G401.6 (cell line): Measurements from ENCODE around the gene KEAP1.

Experiments used
- FAIRE-seq: peaks from 2 replicates; lab custom pipeline; 2012; peaks lifted over from hg19 to GRCh38; lab: Jason Lieb, UNC

KEAP1 gene

DNA sequence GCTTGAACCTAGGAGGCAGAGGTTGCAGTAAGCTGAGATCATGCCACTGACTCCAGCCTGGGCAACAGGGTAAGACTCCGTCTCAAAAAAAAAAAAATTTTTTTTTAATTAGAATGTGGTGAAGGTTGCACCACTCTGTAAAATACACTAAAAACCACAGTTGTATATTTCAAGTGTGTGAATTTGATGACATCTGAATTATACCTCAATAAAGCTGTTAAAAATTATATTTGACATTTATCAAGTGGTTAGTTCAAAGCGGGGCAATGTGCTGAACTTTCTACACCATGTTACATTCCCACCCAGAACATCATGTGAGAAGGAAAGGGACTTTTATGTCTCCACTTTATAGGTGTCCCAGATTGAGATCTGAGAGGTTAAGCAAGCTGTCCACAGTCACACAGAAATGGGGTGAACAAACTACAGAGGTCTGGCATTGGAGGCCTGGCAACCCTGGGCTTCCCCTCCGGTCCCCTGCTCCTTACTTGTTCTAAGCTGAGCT, 20.0 kb upstream of the KEAP1 start:
- FAIRE-seq = no peak

DNA sequence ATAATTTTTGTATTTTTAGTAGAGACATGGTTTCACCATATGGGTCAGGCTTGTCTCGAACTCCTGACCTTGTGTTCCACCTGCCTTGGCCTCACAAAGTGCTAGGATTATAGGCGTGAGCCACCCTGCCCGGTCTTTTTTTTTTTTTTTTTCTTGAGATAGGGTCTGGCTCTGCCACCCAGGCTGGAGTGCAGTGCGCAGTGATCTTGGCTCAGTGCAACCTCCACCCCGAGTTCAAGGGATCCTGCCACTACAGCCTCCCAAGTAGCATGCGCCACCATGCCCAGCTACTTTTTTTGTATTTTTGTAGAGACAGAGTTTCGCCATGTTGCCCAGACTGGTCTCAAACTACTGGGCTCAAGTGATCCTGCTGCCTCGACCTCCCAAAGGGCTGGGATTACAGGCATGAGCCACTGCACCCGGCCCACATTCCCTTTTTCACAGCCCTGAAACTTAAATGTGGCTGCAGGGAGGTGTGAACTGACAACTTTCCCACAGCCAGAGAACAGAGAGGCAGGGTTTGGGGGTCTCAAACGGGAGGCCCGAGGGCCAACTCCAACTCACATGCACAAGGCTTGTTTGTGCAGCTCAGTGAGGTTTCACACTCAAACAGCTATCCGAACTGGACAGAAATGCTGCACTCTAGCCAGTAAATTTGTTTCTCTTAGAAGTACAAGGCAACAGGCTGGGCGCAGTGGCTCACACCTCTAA, 18.5 kb upstream of the KEAP1 start:
- no peak for FAIRE-seq

GRCh38 chr19:10520652-10521318, 17.6 kb upstream of the KEAP1 start:
- no peak for FAIRE-seq

DNA sequence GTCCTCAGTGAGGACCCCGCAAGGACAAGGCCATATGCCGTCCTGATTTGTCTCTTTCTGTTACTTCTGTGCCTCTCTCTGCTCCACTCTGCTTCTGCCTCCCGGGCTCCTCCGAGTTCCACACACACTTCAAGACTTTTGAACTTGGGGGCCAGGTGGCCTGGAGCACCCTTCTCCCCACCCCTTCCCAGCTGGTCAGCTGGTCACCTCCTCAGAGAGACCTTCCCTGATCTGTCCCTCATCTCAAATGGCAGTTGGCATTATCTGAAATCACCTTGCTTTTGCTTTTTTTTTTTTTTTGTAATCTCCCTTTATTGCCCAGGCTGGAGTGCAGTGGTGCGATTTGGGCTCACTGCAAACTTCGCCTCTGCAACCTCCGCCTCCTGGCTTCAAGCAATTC, 16.3 kb upstream of the KEAP1 start:
- no peak for FAIRE-seq

- no peak for FAIRE-seq
Measured at GRCh38 chr19:10518444-10519361, 15.5 kb upstream of the KEAP1 start.

GRCh38 chr19:10517760-10518443, 14.7 kb upstream of the KEAP1 start:
- FAIRE-seq = no peak

DNA sequence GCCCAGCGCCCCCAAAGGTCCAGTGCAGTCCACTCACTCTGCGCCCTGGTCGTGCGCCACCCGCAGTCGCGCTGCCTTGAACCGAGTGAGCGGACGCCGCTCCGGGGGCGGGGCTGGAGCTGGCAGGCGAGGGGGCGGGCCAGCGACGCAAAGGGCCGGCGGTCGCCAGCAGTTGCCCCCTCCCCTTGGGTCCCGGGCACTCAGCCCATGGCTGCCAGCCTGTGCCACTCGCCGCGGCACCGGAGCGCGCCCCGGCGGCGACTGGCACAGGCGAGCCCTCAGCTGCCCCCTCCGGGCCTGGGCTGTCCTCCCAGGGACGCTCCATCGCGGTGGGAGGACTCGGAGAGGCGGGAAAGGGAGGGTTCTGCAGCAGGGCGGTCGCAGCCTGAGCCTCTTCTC, 14.2 kb upstream of the KEAP1 start, which contains the start of gene S1PR5:
Gene S1PR5, minus strand, starts transcription at position 87 of the 399 bp plus-strand sequence. CDS start 2,436 bp downstream, outside the sequence.
- no peak for FAIRE-seq

GRCh38 chr19:10516671-10517286, 13.6 kb upstream of the KEAP1 start:
- FAIRE-seq = no peak

DNA sequence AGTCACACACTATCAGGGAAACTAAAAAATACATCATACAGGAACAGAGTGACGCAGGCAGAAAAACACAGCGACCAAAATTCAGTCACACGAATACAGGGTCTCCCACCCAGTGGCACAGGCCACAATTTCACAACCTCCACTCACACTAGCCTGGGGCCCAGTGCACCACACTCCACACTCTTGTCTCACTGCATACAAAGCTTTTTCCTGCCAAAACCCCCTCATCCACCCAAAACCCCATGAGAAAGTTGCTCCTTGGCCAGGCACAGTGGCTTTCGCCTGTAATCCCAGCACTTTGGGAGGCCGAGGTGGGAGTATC, 12.9 kb upstream of the KEAP1 start:
- no peak for FAIRE-seq

GRCh38 chr19:10514211-10515145, 11.3 kb upstream of the KEAP1 start:
- no peak for FAIRE-seq

GRCh38 chr19:10513223-10513622, 10.1 kb upstream of the KEAP1 start:
- FAIRE-seq = no peak

- FAIRE-seq = no peak
Measured at GRCh38 chr19:10510301-10510802, 7.2 kb upstream of the KEAP1 start.

DNA sequence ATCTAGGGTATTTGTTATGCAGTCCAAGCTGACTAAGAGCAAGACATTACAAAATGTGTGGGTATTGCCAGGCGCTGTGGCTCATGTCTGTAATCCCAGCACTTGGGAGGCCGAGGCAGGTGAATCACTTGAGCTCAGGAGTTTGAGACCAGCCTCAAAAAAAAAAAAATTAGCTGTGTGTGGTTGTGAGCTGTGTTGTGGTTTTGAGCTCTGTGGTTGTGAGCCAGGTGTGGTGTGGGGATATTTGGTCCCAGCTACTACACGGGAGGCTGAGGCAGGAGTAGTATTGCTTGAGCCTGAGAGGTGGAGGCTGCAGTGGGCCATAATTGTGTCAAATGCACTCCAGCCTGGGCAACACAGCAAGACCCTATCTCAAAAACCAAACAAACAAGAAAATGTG, 5.6 kb upstream of the KEAP1 start:
- FAIRE-seq = no peak

- FAIRE-seq = no peak
Measured at GRCh38 chr19:10508036-10508435, 4.9 kb upstream of the KEAP1 start.

DNA sequence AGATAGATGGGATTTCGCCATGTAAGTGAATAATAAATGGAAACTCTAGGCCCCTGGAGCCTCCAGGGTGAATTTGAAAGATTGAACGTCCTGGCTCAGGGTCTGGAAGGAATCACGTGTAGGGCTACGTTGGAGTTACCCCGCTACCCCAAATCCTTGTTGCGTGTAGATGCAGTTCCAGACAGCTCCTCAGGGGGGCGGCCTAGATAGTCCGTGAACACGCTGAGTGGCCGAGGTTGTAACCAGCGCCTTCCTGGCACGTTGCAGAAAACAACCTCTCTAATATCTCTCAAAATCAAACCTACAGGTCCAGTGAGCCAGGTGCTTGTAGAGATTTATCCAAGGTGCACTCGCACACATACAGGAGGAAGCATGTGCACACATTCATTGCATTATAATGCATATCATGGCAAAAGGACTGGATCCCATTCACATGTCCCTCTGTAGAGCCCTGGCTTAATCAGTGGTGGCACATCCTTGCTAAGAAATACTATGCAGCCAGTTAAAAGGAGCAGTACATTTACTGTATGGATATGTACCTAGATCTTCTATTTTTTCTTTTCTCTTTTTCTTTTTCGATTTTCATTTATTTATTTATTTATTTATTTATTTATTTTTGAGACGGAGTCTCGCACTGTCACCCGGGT, 2.5 kb upstream of the KEAP1 start:
- peak; percentile 73 for FAIRE-seq

GRCh38 chr19:10502524-10503001, 593 bp downstream of the KEAP1 start:
- FAIRE-seq = no peak

DNA sequence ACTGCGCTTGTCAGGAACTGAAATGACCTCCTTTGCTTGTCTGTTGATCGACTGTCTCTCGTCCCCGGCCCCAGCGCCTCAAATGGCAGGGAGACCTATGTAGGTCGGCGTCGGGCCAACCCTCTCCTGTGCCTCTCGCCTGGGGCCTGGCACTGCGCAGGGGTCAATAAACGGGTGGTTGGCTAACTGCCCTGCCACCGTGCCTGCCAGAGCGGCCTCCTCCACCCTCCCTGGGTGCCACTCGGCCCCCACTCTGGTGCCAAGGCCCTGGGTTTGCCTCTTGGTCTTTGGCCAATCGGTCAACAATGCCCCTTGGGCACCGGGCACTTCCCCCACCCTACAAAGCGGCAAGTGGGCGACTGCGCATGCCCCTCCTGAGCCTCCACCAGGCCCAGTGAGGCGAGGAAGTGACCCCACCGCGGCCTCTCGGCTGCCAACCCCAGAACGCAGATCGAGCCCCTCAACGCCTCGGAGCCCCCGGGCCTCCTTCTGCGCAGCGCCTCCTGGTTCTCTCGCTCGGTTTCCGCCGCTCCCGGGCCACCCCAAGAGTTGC, 1.1 kb downstream of the KEAP1 start:
- no peak for FAIRE-seq

DNA sequence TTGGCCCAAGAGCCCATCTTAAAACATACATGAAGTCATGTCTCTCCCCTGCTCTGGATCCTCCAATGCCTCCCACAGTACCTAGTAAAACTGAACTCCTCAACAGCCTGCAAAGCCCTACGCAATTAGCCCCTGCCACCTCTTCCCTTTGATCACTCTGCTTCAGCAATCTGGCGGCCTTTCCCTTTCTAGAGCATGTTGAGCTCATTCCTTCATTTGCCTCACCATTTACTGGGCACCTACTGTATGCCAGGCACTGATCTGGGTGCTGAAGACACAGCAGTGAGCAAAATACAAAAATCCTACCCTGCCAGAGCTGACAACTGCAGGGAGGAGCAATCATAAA, 2.9 kb downstream of the KEAP1 start:
- no peak for FAIRE-seq

DNA sequence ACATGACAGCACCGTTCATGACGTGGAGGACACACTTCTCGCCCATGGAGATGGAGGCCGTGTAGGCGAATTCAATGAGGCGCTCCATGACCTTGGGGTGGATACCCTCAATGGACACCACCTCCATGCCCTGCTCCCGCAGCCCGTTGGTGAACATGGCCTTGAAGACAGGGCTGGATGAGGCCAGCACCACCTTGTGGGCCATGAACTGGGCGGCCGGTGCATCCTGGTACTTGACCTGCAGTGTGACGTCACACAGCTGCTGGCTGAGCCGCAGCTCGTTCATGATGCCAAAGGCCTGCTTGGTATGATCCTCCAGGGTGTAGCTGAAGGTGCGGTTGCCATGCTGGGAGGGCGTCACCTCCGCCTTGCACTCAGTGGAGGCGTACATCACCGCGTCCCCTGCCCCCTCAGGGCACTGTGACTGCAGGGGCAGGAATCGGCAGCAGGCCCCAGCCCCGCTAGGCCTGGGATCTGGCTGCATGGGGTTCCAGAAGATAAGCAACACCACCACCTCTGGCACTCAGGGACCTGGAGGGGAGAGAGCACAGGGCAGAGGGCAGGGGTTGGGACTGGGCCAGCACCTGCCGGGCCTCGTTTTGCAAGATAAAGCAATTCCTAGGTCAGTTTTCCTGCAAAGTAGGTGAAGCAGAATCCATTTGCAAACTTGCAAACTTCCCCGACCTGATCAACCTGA, 3.5 kb downstream of the KEAP1 start:
- FAIRE-seq = no peak
